Stomach (tissue), 9 donors: ENCODE results near the gene KCNG4. TPM values are rescaled to one million over a fixed set of nuclear protein-coding genes. Genes with fewer than 3 reads are reported as not detected.

Experiments
- DNase-seq, 2 donors: peaks; one replicate each; pipeline versions ENCODE4 v3.0.0 to v3.0.0-alpha.2; 2013 to 2019
- H3K27ac ChIP-seq, 5 donors: fragments of 200-600 bp in 4 of 5; sonication (generic) in 4 of 5; one replicate each; pipeline ENCODE4 v1.5.1; 2013 to 2019; ENCODE audit warnings: mild to moderate bottlenecking in 1 of 5, moderate library complexity in 1 of 5
- H3K27me3 ChIP-seq, 3 donors: fragments of 200-600 bp; sonication (generic); one replicate each; pipeline ENCODE4 v1.5.1; 2017 to 2019; ENCODE audit warnings: mixed run types in 1 of 3
- H3K36me3 ChIP-seq, 4 donors: fragments of 200-600 bp; sonication (generic); 1 replicate in 3 of 4; 2 replicates in 1 of 4; pipeline ENCODE4 v1.5.1; 2016 to 2019
- H3K4me1 ChIP-seq, 4 donors: fragments of 200-600 bp; sonication (generic); one replicate each; pipeline ENCODE4 v1.5.1; 2016 to 2019
- H3K4me3 ChIP-seq, 4 donors: fragments of 200-600 bp; sonication (generic) in 3 of 4; one replicate each; pipeline ENCODE4 v1.5.1; 2016 to 2019; ENCODE audit warnings: mild to moderate bottlenecking in 1 of 4
- H3K9me3 ChIP-seq, 4 donors: fragments of 200-600 bp; sonication (generic); one replicate each; pipeline ENCODE4 v1.5.1; 2016 to 2019
- EP300 ChIP-seq: sonication (generic); formaldehyde crosslinking; IDR thresholded peaks from one replicate; pipeline ENCODE4 v1.6.1; 2017; ENCODE audit warnings: antibody characterized with exemption
- POLR2A ChIP-seq, 4 donors: fragments of 450-650 bp; IDR thresholded peaks; one replicate each; pipeline ENCODE4 v1.6.1; 2016; ENCODE audit warnings: antibody characterized with exemption in 4 of 4, control low read depth in 2 of 4, mild to moderate bottlenecking in 1 of 4, moderate library complexity in 1 of 4
- POLR2AphosphoS5 ChIP-seq, 3 donors: sonication (generic); formaldehyde crosslinking; IDR thresholded peaks; one replicate each; pipeline ENCODE4 v1.6.1; 2016; ENCODE audit warnings: antibody characterized with exemption in 3 of 3
- WGBS, 5 donors: extraction: QIAGEN DNeasy Blood & Tissue Kit in 3 of 5; methylation state at CpG; one replicate each; pipeline versions ENCODE4 v1.1.5 to v1.1.7; 2013 to 2018; 5-methylcytosine and 5-hydroxymethylcytosine counted together
- intact Hi-C: fragments of 100-400 bp; cut with DNase I; formaldehyde crosslinking; loops from one replicate; pipeline ENCODE4 v1.15.1; 2023; ENCODE audit warnings: low total_unique reads
- polyA plus RNA-seq, 3 donors: library from polyadenylated mRNA; stranded (reverse); fragments of 200-250 nt; gene quantifications; one replicate each; pipeline ENCODE4 v1.2.3, GENCODE V29; 2013
- total RNA-seq, 5 donors: library from RNA; depleted of rRNA; stranded (reverse); fragments of >200 nt; gene quantifications; one replicate each; pipeline versions ENCODE4 v1.1.0 to v1.2.3, GENCODE V29; 2014 to 2016
- TF ChIP-seq, protein P1 (sequence below), 7 experiments: fragments of 450-650 bp in 4 of 7; fragments of 200-600 bp in 3 of 7; sonication (generic) in 3 of 7; IDR thresholded peaks; one replicate each; pipeline ENCODE4 v1.5.1; 2016 to 2019; ENCODE audit warnings: antibody characterized with exemption in 7 of 7, control low read depth in 2 of 7, mild to moderate bottlenecking in 1 of 7
- donor health status: healthy with polysubstance abuse.
- donor health status: Bipolar disorder and iron deficiency.
- donor health status: healthy.

KCNG4 gene
- total and polyA plus RNA-seq, 8 donors = not detected

DNA sequence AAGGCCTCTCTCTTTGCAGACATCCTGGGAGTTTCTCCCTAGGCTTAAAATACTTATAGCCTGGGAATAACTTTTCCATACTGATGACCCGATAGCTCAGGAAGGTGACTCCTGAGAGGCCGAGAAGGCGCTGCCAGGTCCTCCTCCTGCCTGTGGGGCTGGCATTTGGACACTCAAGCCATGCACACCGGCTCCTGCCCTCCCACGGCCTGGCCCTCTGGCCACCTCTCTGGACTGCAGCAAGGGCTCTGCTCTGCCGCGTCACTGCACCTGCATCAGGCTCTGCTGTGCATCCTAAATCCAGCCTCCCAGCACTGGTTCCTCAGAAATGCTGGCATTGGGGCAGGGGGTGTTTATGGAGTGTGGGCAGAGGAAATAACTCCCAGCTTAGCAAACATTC is 14.2 kb downstream of the KCNG4 start:
- no peak for DNase-seq
- intact Hi-C loops = no loop called here
- H3K9me3 ChIP-seq = no peaks in the 10 kb centered on the region
- 54 to 100% (median 86%) methylated on average over 1 to 7 of the region's 7 CpGs for WGBS, 5 donors
- H3K36me3 ChIP-seq = no peaks in the 10 kb centered on the region
- peaks cover 4 to 13% (median 8%) of the 10 kb centered on the region in 4 donors for H3K4me1 ChIP-seq
- H3K27ac ChIP-seq = no peak overlapping the region
- peaks cover 0 to 7% (median 0%) of the 10 kb centered on the region in 3 donors for H3K27me3 ChIP-seq
- no peak overlapping the region for H3K4me3 ChIP-seq
- no peak for TF ChIP-seq POLR2AphosphoS5 (IDR thresholded peaks at IDR 0.05)
- TF ChIP-seq EP300 = no peak
- TF ChIP-seq, protein P1, sequence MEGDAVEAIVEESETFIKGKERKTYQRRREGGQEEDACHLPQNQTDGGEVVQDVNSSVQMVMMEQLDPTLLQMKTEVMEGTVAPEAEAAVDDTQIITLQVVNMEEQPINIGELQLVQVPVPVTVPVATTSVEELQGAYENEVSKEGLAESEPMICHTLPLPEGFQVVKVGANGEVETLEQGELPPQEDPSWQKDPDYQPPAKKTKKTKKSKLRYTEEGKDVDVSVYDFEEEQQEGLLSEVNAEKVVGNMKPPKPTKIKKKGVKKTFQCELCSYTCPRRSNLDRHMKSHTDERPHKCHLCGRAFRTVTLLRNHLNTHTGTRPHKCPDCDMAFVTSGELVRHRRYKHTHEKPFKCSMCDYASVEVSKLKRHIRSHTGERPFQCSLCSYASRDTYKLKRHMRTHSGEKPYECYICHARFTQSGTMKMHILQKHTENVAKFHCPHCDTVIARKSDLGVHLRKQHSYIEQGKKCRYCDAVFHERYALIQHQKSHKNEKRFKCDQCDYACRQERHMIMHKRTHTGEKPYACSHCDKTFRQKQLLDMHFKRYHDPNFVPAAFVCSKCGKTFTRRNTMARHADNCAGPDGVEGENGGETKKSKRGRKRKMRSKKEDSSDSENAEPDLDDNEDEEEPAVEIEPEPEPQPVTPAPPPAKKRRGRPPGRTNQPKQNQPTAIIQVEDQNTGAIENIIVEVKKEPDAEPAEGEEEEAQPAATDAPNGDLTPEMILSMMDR (IDR thresholded peaks at IDR 0.05) = no peak
- TF ChIP-seq POLR2A (IDR thresholded peaks at IDR 0.05) = no peak

DNA sequence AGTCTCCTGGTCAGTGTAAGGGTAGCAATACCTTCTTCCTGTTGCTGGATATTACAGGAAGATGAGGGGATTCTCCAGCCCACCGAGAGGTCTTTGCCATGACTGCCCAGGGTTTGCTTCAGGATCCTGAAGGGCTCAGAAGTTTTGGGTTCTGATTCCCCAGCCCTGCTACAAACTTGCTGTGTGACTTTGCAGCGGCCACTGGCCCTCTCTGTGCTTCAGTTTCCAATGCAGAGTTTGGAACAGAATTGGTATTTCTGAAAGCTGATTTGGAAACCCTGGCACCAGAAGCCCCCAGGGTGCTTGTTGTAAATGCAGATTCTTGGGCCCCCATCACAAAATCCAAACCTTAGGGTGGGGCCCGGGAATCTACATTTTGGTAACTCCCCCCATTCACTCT is 14.7 kb downstream of the KCNG4 start:
- H3K27ac ChIP-seq = no peak overlapping the region
- intact Hi-C loops = no loop called here
- H3K4me1 ChIP-seq = peaks cover 4 to 13% (median 8%) of the 10 kb centered on the region in 4 donors
- no peak overlapping the region for H3K4me3 ChIP-seq
- H3K27me3 ChIP-seq = peaks cover 0 to 5% (median 0%) of the 10 kb centered on the region in 3 donors
- no peaks in the 10 kb centered on the region for H3K9me3 ChIP-seq
- no peak for DNase-seq
- no peaks in the 10 kb centered on the region for H3K36me3 ChIP-seq
- WGBS, 5 donors = 80 to 93% (median 92%) methylated on average over 3 of the region's 3 CpGs
- TF ChIP-seq POLR2AphosphoS5 (IDR thresholded peaks at IDR 0.05) = no peak
- TF ChIP-seq POLR2A (IDR thresholded peaks at IDR 0.05) = no peak
- TF ChIP-seq, protein P1 (IDR thresholded peaks at IDR 0.05) = no peak
- no peak for TF ChIP-seq EP300

DNA sequence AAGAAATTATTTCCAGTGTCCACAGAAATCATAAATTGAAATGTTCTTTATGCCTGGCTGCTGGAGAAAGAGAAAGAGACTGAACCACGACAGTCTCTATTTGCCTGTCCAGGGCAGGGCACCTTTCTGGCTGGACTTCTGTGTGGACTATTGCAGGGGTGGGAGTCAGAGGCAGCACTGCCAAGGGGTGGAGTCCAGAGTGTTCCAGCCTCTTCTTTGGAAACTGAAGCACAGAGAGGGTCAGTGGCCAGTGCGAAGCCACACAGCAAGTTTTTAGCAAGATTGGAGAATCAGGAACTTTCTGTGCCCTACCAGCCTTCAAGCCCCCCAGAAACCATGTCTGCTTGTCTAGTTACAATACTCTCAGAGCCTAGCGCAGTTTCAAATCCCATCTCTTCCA is 15.3 kb downstream of the KCNG4 start:
- DNase-seq = no peak
- H3K27me3 ChIP-seq = peaks cover 0 to 5% (median 0%) of the 10 kb centered on the region in 3 donors
- intact Hi-C loops = no loop called here
- no peak for TF ChIP-seq POLR2A (IDR thresholded peaks at IDR 0.05)
- WGBS, 5 donors = 72 to 86% (median 78%) methylated on average over 3 of the region's 3 CpGs
- H3K9me3 ChIP-seq = no peaks in the 10 kb centered on the region
- H3K4me1 ChIP-seq = peaks cover 4 to 13% (median 8%) of the 10 kb centered on the region in 4 donors
- H3K4me3 ChIP-seq = no peak overlapping the region
- no peaks in the 10 kb centered on the region for H3K36me3 ChIP-seq
- no peak overlapping the region for H3K27ac ChIP-seq

DNA sequence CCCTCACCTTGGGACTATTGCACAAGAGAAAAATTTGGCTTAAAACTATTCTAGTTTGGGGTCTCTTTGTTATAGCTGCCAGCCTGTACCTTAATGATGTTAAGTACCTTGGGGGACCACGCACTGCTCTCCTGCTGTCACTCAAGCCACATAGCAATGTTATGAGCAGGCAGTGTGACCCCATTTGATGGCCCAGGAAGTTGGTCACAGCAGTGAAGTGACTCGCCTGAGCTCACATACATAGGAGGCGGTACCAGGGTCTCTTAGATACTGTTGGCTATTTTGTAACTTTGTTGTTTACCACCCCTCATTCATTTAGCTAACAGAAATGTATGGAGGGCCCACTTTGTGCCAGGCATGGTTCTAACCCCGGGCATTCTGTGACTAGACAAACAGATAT is 16.4 kb downstream of the KCNG4 start:
- peaks cover 0 to 5% (median 0%) of the 10 kb centered on the region in 3 donors for H3K27me3 ChIP-seq
- H3K27ac ChIP-seq = no peak overlapping the region
- TF ChIP-seq POLR2AphosphoS5 (IDR thresholded peaks at IDR 0.05) (no peak), POLR2A (IDR thresholded peaks at IDR 0.05) (no peak), EP300 (no peak)
- TF ChIP-seq, protein P1 (IDR thresholded peaks at IDR 0.05) = no peak
- DNase-seq = no peak
- no peaks in the 10 kb centered on the region for H3K36me3 ChIP-seq
- H3K9me3 ChIP-seq = no peaks in the 10 kb centered on the region
- H3K4me3 ChIP-seq = no peak overlapping the region
- intact Hi-C loops = no loop called here
- peaks cover 4 to 12% (median 7%) of the 10 kb centered on the region in 4 donors for H3K4me1 ChIP-seq
- 77 to 88% (median 84%) methylated on average over 2 to 4 of the region's 4 CpGs for WGBS, 5 donors

DNA sequence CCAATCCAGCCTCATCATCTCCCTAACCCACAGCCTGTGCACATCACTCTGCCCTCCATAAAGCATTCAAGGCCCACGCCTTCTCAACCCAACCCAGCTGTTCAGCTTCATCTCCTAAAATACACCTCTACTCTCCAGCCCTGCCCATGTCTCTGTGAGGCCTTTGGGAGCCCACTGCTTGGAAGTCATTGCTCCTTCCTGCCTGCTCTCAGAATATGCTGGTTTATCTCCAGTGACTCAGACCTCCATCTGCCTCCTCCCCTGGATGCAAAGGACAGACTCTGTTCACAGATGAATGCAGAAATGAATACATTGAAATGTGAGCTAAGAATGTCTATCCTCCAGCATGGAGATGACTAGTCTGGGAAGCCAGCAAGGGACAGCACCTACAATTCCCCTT is 19.0 kb downstream of the KCNG4 start:
- Histone ChIP-seq H3K36me3 (no peaks in the 10 kb centered on the region), H3K4me1 (no peaks in the 10 kb centered on the region), H3K27me3 (peaks cover 0 to 5% (median 0%) of the 10 kb centered on the region in 3 donors), H3K4me3 (no peak overlapping the region), H3K27ac (no peak overlapping the region), H3K9me3 (no peaks in the 10 kb centered on the region)
- TF ChIP-seq POLR2A (IDR thresholded peaks at IDR 0.05) = no peak
- no peak for TF ChIP-seq EP300
- no peak for TF ChIP-seq POLR2AphosphoS5 (IDR thresholded peaks at IDR 0.05)
- TF ChIP-seq, protein P1 (IDR thresholded peaks at IDR 0.05) = no peak
- WGBS, 5 donors = 84 to 100% (median 91%) methylated on average over 1 of the region's 1 CpG
- intact Hi-C loops = no loop called here
- no peak for DNase-seq
